HG03159 (cell line): ENCODE results near the gene HDAC10.

ENCODE experiments used
- ATAC-seq: cut with Tn5 transposase; IDR thresholded peaks from one replicate; pipeline ENCODE4 v1.9.1; 2021; ENCODE audit warnings: mild to moderate bottlenecking, moderate library complexity; ENCODE audit not compliant: unreplicated experiment

The HDAC10 gene

DNA sequence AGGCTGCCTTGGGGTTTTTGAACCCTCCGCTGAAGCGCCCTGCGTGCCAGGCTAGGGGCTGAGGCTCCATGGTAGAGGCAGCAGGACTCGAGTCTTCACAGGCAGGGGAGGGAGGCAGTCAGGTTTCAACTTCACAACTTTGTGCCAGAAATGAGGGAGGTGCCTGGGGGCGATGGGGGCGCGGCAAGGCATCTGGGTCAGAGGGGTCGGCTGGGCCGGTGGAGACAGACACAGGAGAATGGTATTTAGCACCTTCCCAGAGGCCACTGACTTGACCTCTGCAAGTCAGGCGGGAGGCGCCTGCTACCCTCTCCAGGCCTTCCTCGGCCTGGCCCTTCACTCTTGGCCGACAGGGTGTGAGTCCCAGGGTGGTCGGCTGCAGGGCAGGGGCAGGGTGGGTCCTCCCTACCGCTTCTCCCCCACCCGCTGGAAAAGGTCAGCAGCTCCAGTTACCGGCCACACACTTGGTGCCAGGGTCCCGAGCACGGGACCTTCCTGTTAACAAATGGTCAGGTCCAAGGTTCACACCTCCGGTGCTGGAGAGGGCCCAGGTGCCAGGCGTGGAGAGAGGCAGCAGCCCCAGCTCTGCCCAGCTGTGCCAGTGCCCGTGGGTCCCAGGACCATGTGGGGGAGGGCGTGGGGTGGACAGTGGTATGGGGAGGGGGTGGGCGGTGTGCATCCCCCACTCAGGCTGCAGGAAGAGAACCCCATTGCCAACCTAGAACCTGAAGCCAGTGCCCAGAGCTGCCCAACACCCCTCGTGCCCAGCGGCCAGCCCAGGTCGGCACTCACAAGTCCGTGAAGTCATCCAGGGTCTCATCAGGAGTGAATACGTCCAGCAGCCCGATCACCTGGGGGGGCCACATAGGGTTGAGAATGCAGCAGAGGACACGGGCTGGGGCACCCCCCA lies 6.6 kb upstream of the HDAC10 start:
- no peak for ATAC-seq

DNA sequence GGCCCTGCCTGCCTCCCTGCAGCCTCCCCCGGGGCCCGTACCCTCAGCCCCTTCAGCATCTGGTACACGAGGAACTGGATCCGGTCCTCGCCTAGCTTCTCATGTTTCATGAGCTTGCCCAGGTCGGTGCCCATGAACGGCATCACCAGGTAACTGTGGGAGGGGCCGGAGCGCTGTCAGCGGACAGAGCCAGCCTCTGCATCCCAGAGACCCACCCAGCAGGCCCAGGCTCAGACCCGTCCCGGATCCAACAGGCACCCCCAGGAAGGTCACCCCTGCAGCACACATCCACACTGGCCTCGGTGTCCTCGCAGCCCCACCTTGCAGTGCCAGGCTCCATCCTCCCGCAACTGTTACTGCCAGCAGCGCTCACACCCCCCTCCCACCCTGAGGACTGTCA lies 6.0 kb upstream of the HDAC10 start:
- no peak for ATAC-seq

DNA sequence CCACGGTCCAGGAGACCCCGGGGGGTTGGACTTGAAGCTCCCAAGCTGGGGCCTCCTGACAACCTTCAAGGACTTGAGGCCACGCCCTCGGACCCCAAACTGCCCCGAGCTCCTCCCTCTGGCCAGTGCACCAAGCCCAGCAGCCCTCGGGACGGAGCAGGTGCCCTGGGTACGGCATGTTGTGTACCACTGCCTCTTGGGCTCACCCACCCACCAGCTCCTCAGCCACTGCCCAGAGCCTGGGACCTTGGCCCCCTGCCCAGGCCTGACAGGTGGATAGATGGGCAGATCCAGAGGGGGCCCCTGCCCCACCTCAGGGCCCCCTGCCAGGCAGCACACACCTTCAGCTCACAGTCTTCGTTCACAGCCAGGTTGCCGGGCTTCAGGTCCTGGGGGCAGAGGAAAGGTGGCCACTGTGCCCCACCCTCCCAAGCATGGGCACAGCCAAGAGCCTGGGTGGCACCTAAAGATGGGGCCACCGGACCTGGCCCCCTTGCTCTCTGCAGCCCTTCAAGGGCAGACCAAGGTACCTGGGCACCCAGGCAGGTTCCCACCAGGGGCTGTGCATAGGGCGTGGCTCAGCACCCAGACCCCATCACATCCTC lies 5.3 kb upstream of the HDAC10 start:
- no peak for ATAC-seq

DNA sequence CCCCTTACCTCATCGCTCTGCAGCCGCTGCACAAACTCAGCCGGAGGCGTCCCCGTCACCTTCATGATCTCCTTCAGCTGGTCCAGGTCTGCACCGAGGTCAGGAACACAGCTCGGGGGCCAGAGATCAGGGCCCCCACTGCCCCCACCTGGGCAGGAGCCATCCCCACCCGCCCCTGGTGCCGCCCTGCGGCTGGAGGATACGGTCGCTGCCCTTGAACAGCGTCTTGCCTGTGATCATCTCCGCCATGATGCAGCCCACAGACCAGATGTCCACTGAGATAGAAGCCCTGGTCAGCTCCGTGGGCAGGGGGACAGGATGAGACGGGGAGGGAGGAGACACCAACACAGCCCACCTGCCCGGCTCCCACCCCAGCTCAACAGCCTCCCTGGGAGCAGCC lies 4.5 kb upstream of the HDAC10 start:
- ATAC-seq: no peak

GRCh38 chr22:50255099-50255498 lies 4.0 kb upstream of the HDAC10 start:
- no peak for ATAC-seq

DNA sequence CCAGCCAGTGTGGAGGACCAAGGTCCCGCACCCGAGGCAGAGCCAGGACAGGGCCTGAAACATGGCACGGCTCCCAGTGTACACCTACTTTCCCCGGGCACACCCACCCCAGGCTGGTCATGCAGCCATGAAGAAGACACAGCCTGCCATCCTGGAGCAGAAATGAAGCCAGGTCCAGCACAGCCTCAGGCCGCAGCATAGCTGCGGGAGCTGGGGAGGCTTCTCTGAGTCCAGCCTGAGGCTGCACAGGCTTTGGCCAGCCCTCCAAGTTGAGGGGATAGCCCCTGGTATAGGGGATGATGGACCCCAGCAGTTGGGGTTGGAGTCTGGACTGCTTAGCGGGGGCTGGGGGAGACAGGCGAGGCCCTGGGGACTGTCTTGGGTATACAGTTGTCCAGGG lies 2.9 kb upstream of the HDAC10 start:
- no peak for ATAC-seq

- ATAC-seq: no peak
Observed at GRCh38 chr22:50253046-50253915, 2.2 kb upstream of the HDAC10 start.

GRCh38 chr22:50252082-50253045 lies 1.3 kb upstream of the HDAC10 start:
- ATAC-seq: no peak

DNA sequence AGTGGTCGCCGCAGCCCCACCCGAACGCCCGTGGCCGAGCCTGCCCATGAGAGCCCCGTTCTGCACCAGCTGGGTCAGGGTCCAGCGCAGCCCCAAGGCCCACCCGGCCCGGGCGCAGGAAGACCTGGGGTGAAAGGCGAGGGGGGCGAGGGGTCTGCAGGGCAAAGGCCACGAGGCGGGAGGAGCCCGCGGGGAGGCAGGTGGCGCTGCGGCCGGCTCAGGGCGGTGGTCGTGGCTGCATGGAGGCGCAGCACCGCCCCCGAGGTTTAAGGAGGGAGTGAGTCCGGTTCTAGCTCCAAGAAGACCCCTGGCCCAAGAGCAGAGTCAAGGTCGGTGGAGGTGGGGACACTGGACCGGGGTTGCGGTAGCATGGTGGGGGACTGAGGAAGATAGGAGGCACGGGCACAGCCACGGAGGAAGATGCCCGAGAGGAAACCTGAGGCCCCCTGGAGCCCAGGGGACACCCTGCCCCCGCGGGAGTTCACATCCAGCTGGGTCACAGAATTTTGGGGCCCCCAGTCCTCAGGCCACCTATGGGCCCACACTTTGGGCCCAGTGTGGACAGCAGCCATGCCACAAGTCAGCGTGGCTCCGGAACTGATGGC lies 514 bp upstream of the HDAC10 start:
- ATAC-seq: no peak

- no peak for ATAC-seq
Observed at GRCh38 chr22:50250249-50250554, 863 bp downstream of the HDAC10 start.

- ATAC-seq: no peak
Observed at GRCh38 chr22:50249341-50250248, 1.5 kb downstream of the HDAC10 start.

DNA sequence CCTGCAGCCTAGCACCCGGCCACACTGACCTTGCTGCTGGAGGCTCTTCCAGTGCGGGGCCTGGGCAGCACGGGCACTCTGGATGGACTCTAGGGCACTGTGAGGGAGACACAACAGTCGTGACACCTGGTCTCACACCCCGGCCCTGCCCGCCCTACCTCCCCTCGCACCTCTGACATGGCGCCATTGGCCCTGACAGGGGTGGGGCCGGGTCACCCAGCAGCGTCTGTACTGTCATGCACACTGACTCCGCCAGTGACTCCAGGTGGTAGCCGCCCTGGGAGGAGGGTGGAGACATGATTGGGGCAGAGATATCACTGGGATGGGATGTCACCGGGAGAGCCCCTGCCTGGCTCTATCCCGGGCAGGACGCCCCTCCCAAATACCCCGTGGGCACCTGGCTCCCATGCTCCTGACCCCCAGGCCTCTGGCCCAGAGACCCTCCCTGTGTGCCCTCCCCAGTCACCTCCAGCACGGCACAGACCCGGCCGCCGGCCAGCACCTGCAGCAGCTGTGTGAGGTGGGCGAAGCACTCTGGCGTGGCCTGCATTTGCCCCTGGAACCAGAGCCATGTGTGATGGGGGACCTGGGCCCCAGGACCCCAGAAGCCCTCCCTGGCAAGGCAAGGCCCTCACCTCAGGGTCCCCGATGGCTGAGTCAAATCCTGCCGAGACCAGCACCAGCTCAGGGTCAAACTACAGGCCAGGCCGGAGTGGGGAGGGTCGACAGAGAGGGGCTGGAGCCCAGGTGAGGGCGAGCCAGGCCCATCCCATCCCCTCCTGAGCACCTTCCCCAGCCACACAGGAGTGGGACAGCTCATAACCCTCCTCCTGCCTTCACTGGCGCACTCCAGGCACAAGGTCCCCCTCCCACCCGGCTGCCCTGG lies 2.6 kb downstream of the HDAC10 start:
- ATAC-seq: no peak

DNA sequence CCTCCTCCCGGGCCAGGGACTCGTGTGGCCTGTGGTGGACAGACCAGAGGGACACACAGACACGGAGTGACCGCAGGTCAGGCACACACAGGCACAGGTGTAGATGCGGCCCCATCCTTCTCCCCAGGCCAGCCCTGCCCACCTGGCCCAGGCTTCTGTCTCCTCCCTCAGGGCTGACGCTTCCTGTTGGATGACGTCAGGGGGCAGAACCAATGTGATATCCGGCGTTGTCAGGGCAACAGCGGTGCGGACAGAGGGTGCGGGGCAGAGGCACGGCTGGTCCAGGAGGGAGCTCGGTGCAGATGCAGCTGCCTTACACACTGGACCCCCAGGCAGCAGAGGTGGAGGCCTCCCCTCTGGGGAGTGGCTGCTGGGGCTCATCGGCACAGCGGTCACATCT lies 3.3 kb downstream of the HDAC10 start:
- no peak for ATAC-seq

DNA sequence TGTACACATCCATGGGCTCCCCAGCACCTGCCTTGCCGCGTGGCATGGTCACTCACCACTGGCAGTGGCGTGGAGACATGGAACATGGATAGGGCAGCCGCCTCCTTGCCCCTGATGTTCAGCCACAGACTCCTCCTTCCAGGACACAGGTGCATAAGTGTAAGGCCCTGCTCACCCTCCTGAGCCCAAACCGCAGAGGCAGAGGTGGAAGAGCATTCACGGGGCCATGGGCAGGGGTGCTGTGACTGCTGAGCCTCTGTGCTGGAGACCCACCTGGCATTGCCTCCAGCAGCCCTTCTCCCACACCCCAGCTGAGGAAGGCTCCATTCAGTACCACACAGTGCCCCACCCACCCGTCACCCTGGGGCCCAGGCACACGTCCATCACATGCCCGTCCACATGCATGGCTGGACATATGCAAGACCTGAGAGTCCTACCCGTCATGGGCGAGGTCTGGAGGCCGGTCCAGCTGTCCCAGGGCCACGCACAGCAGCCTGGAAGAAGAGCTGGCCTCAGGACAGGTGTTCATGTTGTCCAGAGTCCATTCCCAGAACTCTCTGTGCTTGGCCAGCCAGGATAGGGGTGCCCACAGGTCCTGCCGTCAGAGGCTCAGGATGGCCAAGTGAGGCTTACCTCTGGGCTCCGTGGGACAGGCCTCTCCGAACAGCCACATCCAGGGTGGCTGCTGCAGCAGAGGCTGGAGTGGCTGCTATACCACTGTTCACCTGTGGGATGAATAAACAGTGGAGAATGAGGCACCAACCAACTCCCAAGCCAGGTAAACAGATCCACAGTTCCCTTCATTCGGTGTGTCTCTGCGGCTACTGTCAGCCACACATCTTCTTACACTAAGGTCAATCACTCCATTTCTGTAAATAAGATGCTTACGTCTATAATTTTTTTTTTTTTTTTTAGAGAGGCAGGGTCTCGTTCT lies 4.6 kb downstream of the HDAC10 start:
- ATAC-seq: no peak

- ATAC-seq: no peak
Observed at GRCh38 chr22:50245214-50246072, 5.6 kb downstream of the HDAC10 start.
